Measurements from ENCODE around the gene TENM4. TPM values are rescaled to one million over a fixed set of nuclear protein-coding genes. Genes with fewer than 3 reads are reported as not detected.

The TENM4 gene
- total RNA-seq, 2 experiments from 2014 or later, result not detected

- Mint-ChIP-seq H3K9me3 (no peaks in the 10 kb centered on the region), H3K4me1 (ENCODE audit: low read depth) (no peaks in the 10 kb centered on the region), H3K4me3 (no peak overlapping the region), H3K36me3 (ENCODE audit: low read depth) (no peaks in the 10 kb centered on the region), H3K27me3 (peaks cover 2% of the 10 kb centered on the region), H3K27ac (no peak overlapping the region)
- no peak for TF ChIP-seq CTCF (IDR thresholded peaks at IDR 0.05)
- CTCF ChIA-PET, result no interaction called here
- POLR2A ChIA-PET, result interaction anchor here (0.7 kb wide), 1 partner anchor 40 kb away, joined by 3 read pairs; no protein-coding TSS in a partner anchor
- ATAC-seq (no peak), DNase-seq (no peak)
- intact Hi-C loops (cut with micrococcal nuclease), result no loop called here
These were observed 21.1 kb upstream of the TENM4 start for GRCh38 chr11:79461666-79462645.

GRCh38 chr11:79461144-79461543 lies 20.3 kb upstream of the TENM4 start:
- Mint-ChIP-seq H3K4me1 (ENCODE audit: low read depth) (no peaks in the 10 kb centered on the region), H3K4me3 (no peak overlapping the region), H3K27me3 (peaks cover 4% of the 10 kb centered on the region), H3K36me3 (ENCODE audit: low read depth) (no peaks in the 10 kb centered on the region), H3K27ac (no peak overlapping the region), H3K9me3 (no peaks in the 10 kb centered on the region)
- ChIA-PET CTCF (no interaction called here), POLR2A (no interaction called here)
- ATAC-seq, result no peak
- intact Hi-C loops (cut with micrococcal nuclease), result no loop called here
- no peak for TF ChIP-seq CTCF (IDR thresholded peaks at IDR 0.05)
- no peak for DNase-seq

GRCh38 chr11:79458709-79459108 lies 17.9 kb upstream of the TENM4 start:
- POLR2A ChIA-PET, result no interaction called here
- ATAC-seq (no peak), DNase-seq (no peak)
- Mint-ChIP-seq H3K27ac (no peak overlapping the region), H3K4me1 (ENCODE audit: low read depth) (no peaks in the 10 kb centered on the region), H3K36me3 (ENCODE audit: low read depth) (no peaks in the 10 kb centered on the region), H3K27me3 (peaks cover 10% of the 10 kb centered on the region), H3K9me3 (no peaks in the 10 kb centered on the region), H3K4me3 (no peak overlapping the region)
- CTCF ChIA-PET, result no interaction called here
- no peak for TF ChIP-seq CTCF (IDR thresholded peaks at IDR 0.05)
- intact Hi-C loops (cut with micrococcal nuclease), result no loop called here

GRCh38 chr11:79456501-79456900 lies 15.7 kb upstream of the TENM4 start:
- Mint-ChIP-seq H3K9me3 (no peaks in the 10 kb centered on the region), H3K36me3 (ENCODE audit: low read depth) (no peaks in the 10 kb centered on the region), H3K27ac (no peak overlapping the region), H3K4me1 (ENCODE audit: low read depth) (no peaks in the 10 kb centered on the region), H3K4me3 (no peak overlapping the region), H3K27me3 (peaks cover 10% of the 10 kb centered on the region)
- DNase-seq (no peak), ATAC-seq (no peak)
- CTCF ChIA-PET, result interaction anchor here (1.2 kb wide), 1 partner anchor 16 kb away, joined by 3 read pairs; no protein-coding TSS in a partner anchor
- POLR2A ChIA-PET, result interaction anchor here (0.5 kb wide), 1 partner anchor 10 kb away, joined by 3 read pairs; no protein-coding TSS in a partner anchor
- no peak for TF ChIP-seq CTCF (IDR thresholded peaks at IDR 0.05)
- intact Hi-C loops (cut with micrococcal nuclease), result no loop called here

- Mint-ChIP-seq H3K4me1 (ENCODE audit: low read depth) (no peaks in the 10 kb centered on the region), H3K9me3 (no peaks in the 10 kb centered on the region), H3K36me3 (ENCODE audit: low read depth) (no peaks in the 10 kb centered on the region), H3K27ac (no peak overlapping the region), H3K4me3 (no peak overlapping the region), H3K27me3 (peaks cover 10% of the 10 kb centered on the region)
- ATAC-seq (no peak), DNase-seq (no peak)
- intact Hi-C loops (cut with micrococcal nuclease), result no loop called here
- ChIA-PET POLR2A (no interaction called here), CTCF (no interaction called here)
- no peak for TF ChIP-seq CTCF (IDR thresholded peaks at IDR 0.05)
These were observed 12.8 kb upstream of the TENM4 start for GRCh38 chr11:79453617-79454016.

Data from activated CD8-positive, alpha-beta T cell treated with anti-CD3 and anti-CD28 coated beads for 36 hours (primary cell).